ENCODE data around the gene JAK1. TPM values are rescaled to one million over a fixed set of nuclear protein-coding genes. Genes with fewer than 3 reads are reported as not detected.

JAK1 gene
- total RNA-seq, 1 experiment from 2014 or later, result 339 TPM

DNA sequence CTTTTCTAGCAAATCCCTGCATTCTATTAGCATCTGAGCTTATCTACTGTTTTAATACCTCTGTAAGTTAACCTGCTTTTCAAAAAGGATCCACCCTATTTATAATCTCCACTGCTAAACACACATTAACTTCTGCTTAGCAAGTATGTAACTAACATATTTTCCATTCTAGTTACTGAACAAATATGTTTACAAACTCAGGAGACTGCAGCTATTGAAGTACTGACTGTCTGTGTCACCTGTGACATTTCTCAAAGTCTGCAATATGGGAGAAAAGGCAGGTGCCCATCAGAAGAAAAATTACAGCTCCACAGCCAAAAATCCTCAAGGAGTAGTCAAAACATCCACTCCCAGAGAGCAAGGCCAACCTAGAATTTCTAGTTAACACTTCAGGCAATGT lies 88.3 kb downstream of the JAK1 start:
- no peak for DNase-seq (ENCODE audit: low spot score)
- Histone ChIP-seq H3K36me3 (ENCODE audit: insufficient read depth, low read length, poor library complexity, severe bottlenecking) (peaks cover 92% of the 10 kb centered on the region), H3K4me1 (ENCODE audit: insufficient read depth, low read length, poor library complexity, severe bottlenecking) (peaks cover 5% of the 10 kb centered on the region), H3K27me3 (replicated peaks; ENCODE audit: insufficient read depth, low read depth, low read length, poor library complexity) (no peaks in the 10 kb centered on the region), H3K4me3 (ENCODE audit: low read depth, low read length, poor library complexity, severe bottlenecking) (no peak overlapping the region), H3K9me3 (ENCODE audit: low read depth, low read length, poor library complexity, severe bottlenecking) (no peaks in the 10 kb centered on the region), H3K27ac (ENCODE audit: low read depth, low read length, poor library complexity, severe bottlenecking) (no peak overlapping the region)
- TF ChIP-seq EZH2 (IDR thresholded peaks at IDR 0.05; ENCODE audit: borderline replicate concordance, low read depth, low read length, poor library complexity, severe bottlenecking), result no peak
- TF ChIP-seq, protein P1, sequence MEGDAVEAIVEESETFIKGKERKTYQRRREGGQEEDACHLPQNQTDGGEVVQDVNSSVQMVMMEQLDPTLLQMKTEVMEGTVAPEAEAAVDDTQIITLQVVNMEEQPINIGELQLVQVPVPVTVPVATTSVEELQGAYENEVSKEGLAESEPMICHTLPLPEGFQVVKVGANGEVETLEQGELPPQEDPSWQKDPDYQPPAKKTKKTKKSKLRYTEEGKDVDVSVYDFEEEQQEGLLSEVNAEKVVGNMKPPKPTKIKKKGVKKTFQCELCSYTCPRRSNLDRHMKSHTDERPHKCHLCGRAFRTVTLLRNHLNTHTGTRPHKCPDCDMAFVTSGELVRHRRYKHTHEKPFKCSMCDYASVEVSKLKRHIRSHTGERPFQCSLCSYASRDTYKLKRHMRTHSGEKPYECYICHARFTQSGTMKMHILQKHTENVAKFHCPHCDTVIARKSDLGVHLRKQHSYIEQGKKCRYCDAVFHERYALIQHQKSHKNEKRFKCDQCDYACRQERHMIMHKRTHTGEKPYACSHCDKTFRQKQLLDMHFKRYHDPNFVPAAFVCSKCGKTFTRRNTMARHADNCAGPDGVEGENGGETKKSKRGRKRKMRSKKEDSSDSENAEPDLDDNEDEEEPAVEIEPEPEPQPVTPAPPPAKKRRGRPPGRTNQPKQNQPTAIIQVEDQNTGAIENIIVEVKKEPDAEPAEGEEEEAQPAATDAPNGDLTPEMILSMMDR (conservative IDR thresholded peaks at IDR 0.05; ENCODE audit: low read depth, low read length), result no peak
- intact Hi-C loops (cut with micrococcal nuclease; ENCODE audit: unreplicated experiment), result no loop called here
- BruUV-seq (replicated peaks), result no TSS peak
- POLR2A ChIA-PET (ENCODE audit: low non-redundant PET), result interaction anchor here (0.6 kb wide), 1 partner anchor 124 kb away, joined by 3 read pairs; no protein-coding TSS in a partner anchor
- CTCF ChIA-PET, result interaction anchor here (0.6 kb wide), 1 partner anchor 194 kb away, joined by 4 read pairs; no protein-coding TSS in a partner anchor

DNA sequence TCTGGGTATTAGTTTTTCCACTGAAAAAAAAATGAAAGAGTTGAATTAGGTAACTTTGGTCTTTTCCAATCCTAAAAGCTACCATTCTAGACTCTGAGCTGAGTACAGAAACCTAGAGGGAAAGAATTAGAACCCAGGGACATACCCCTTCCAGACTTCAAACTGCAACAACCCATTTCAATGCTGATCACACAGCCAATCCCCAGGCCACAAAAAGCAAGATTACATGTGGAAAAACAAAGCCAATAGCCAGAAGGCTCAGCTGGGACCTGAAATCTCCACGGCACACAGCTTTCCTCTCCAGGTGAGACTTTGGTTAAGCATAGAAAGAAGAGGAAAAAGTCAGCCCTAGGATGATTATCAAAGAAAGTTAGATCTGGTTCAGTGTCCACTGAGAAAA lies 88.8 kb downstream of the JAK1 start:
- H3K27ac ChIP-seq (ENCODE audit: low read depth, low read length, poor library complexity, severe bottlenecking), result peak overlapping the region; percentile 17
- peaks cover 5% of the 10 kb centered on the region for H3K4me1 ChIP-seq (ENCODE audit: insufficient read depth, low read length, poor library complexity, severe bottlenecking)
- no peak for TF ChIP-seq EZH2 (IDR thresholded peaks at IDR 0.05; ENCODE audit: borderline replicate concordance, low read depth, low read length, poor library complexity, severe bottlenecking)
- TF ChIP-seq, protein P1 (conservative IDR thresholded peaks at IDR 0.05; ENCODE audit: low read depth, low read length), result no peak
- DNase-seq (ENCODE audit: low spot score), result no peak
- H3K27me3 ChIP-seq (replicated peaks; ENCODE audit: insufficient read depth, low read depth, low read length, poor library complexity), result no peaks in the 10 kb centered on the region
- intact Hi-C loops (cut with micrococcal nuclease; ENCODE audit: unreplicated experiment), result no loop called here
- TSS peak; percentile 4 for BruUV-seq (replicated peaks)
- CTCF ChIA-PET, result no interaction called here
- peaks cover 92% of the 10 kb centered on the region for H3K36me3 ChIP-seq (ENCODE audit: insufficient read depth, low read length, poor library complexity, severe bottlenecking)
- H3K4me3 ChIP-seq (ENCODE audit: low read depth, low read length, poor library complexity, severe bottlenecking), result no peak overlapping the region
- H3K9me3 ChIP-seq (ENCODE audit: low read depth, low read length, poor library complexity, severe bottlenecking), result no peaks in the 10 kb centered on the region
- POLR2A ChIA-PET (ENCODE audit: low non-redundant PET), result no interaction called here

DNA sequence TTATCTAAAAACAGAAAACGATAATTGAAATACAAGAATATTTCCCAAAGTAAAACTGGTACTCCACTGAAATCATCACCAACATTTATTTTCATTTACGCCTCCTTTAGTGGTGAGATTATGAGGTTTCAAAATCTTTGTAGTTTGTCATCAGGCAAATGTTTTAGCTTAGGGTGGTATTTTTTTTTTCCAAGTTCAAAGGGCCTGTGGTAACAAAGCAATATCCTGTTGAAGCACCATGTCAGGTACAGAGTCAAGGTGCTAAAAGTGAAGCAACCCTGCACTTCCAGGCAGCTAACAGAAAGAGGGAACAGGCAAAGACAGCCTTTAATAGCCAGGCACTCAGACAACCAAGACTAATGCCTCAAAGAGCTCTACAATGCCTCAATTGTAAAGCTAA lies 89.2 kb downstream of the JAK1 start:
- intact Hi-C loops (cut with micrococcal nuclease; ENCODE audit: unreplicated experiment), result no loop called here
- no TSS peak for BruUV-seq (replicated peaks)

More for the DNA sequence above, 89.2 kb downstream of the JAK1 start:
- H3K36me3 ChIP-seq (ENCODE audit: insufficient read depth, low read length, poor library complexity, severe bottlenecking), result peaks cover 92% of the 10 kb centered on the region
- TF ChIP-seq, protein P1 (conservative IDR thresholded peaks at IDR 0.05; ENCODE audit: low read depth, low read length), result no peak
- TF ChIP-seq EZH2 (IDR thresholded peaks at IDR 0.05; ENCODE audit: borderline replicate concordance, low read depth, low read length, poor library complexity, severe bottlenecking), result no peak
- H3K27me3 ChIP-seq (replicated peaks; ENCODE audit: insufficient read depth, low read depth, low read length, poor library complexity), result no peaks in the 10 kb centered on the region
- H3K4me1 ChIP-seq (ENCODE audit: insufficient read depth, low read length, poor library complexity, severe bottlenecking), result peaks cover 5% of the 10 kb centered on the region
- no peak overlapping the region for H3K4me3 ChIP-seq (ENCODE audit: low read depth, low read length, poor library complexity, severe bottlenecking)
- DNase-seq (ENCODE audit: low spot score), result no peak
- ChIA-PET CTCF (no interaction called here), POLR2A (ENCODE audit: low non-redundant PET) (no interaction called here)
- H3K9me3 ChIP-seq (ENCODE audit: low read depth, low read length, poor library complexity, severe bottlenecking), result no peaks in the 10 kb centered on the region
- H3K27ac ChIP-seq (ENCODE audit: low read depth, low read length, poor library complexity, severe bottlenecking), result no peak overlapping the region
